NCI-H748 (cell line): ENCODE data around the gene MYO9B.

Experiments used
- DNase-seq: peaks from one replicate; lab custom pipeline; 2025; ENCODE audit not compliant: unreplicated experiment; lab: John Stamatoyannopoulos, UW

The MYO9B gene

GRCh38 chr19:17260842-17261325 is 185.3 kb downstream of the MYO9B start:
- peak; percentile 81 for DNase-seq

DNA sequence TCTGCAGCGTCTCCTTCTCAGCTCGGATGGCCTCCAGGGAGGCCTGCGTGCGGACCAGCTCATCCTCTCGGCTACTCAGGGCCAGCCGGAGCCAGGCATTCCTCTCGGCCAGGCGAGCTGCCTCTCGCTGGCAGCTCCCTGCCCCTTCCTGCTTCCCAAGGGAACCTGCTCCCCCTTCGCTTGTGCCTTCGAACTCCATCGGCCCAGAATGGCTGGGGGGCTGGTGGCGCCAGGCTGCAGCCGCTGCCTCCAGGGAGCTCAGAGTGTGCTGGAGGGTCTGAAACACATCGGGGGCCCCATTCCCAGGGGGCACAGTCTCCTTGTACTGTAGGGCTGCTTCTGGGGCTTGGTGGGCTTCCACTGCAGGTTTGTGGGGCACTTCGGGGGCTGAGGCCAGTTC is 187.0 kb downstream of the MYO9B start:
- DNase-seq = no peak
